ENCODE measurements around the gene CNGA3.

The CNGA3 gene

DNA sequence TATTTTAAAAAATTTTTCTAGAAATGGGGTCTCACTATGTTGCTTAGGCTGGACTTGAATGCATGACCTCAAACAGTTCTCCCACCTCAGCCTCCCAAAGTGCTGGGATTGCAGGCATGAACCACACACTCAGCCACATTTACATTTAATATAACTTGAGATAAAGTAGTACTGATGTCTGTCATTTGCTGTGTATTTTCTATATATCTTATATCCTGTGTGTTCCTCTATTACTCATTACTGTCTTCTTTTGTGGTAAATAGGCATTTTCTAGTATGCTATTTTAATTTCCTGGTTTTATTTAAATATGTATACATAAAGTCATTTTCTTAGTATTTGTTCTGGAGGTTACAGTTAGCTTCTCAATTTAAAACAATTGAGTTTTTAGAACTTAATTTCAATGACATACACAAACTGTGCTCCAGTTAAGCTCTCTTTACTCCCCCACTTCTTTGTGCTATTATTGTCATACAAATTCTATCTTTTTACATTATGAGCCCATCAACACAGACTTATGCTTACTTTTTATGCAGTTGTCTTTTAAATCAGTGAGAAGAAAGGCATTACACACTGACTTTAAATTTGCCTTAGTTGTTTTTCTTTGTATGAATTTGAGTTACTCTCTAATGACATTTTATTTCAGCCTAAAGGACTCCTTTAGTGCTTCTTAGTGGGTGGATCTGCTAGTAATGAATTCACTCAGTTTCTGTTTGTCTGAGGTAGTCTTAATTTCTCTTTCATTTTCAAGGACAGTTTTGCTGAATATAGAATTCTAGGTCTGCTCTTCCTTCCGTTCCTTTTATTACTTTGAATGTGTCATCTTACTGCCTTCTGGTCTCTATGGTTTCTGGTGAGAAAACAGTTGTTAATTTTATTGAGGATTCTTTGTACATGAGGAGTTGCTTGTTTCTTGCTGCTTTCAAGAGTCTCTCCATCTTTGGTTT lies 92.2 kb downstream of the CNGA3 start:
- DNase-seq (ENCODE audit: low read depth in 1 of 2, low spot score in 1 of 2), result no peak

DNA sequence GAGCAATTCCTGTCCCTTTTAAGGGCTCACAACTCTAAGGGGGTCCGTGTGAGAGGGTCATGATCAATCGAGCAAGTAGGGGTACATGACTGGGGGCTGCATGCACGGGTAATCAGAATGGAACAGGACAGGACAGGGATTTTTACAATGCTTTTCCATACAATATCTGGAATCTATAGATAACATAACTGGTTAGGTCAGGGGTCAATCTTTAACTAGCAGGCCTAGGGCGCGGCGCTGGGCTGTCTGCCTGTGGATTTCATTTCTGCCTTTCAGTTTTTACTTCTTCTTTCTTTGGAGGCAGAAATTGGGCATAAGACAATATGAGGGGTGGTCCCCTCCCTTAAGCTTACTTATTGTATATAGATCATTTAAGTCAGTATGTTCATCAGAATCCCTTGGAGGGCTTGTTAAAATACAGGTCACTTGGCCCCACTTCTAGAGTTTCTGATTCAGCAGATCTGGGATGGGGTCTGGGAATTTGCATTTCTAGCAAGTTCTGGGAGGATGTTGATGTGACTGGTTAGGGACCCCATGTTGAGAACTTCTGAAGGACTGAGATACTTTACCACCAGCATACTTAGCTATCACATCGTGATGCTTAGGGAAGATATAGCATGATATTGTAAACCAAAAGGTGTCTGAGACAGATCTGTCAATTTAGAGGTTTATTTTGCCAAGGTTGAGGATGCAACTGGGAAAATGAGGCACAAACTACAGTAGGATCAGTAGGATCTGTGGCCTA lies 95.6 kb downstream of the CNGA3 start:
- DNase-seq (ENCODE audit: low read depth in 1 of 2, low spot score in 1 of 2), result no peak

DNA sequence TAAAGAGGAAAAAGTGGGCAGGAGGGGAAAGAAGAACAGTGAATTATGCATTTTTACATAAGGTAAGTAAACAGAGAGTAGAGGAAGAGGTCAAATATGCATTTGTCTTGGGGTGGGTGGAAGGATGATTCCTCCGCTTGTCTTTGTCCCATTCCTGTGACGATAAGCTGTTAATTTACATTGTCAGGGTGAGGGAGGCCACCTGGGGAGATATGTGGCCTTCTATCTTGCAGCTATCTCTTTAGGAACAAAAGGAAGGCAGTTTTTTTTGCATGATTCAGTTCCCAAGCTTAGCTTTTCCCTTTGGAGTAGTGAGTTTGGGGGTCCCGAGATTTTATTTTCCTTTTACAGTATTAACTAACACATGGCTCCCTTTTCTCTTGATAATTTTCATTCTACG lies 96.2 kb downstream of the CNGA3 start:
- DNase-seq (ENCODE audit: low read depth in 1 of 2, low spot score in 1 of 2), result no peak

DNA sequence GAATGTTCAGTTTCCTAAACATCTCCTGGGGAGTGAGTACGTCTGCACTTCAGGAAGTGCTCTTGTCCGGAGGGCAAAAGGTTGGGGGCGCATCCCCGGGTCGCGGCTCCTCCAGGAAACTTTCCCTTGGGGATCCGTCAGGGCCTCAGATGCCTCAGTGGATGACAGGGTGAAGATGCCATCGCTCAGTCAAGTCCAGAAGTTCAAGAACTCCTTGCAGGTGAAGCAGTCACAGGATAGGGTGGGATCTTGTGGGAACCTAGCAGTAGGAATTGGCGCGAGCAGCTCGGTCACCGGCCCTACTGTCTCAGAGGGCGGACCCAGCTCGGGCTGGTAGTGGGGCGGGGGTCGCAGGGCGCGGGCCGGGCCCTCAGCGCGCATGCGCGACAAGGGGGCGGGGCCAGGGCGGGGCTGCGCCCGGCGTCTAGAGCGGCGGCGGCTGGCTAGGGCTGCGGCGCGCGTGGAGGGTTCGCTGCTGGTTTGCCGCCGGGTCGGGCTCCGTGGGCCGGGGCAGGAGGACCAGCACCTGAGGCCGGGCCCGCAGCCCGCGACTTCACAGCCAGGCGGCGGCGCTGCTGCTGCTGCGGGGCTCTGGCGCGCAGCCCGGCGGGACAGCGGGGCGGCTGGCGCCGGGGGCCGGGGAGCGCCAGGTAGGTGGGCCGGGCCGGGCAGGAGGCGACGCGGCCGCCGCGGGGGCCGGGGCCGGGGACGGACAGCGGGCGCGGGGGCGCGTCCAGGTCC lies 98.3 kb downstream of the CNGA3 start, which contains the start of gene INPP4A:
TSS of gene INPP4A (plus strand) at position 423 of the 741 bp plus-strand sequence. CDS start 75,191 bp downstream, outside the sequence.
- peak; percentile 64 to 78 for DNase-seq (ENCODE audit: low read depth in 1 of 2, low spot score in 1 of 2)

DNA sequence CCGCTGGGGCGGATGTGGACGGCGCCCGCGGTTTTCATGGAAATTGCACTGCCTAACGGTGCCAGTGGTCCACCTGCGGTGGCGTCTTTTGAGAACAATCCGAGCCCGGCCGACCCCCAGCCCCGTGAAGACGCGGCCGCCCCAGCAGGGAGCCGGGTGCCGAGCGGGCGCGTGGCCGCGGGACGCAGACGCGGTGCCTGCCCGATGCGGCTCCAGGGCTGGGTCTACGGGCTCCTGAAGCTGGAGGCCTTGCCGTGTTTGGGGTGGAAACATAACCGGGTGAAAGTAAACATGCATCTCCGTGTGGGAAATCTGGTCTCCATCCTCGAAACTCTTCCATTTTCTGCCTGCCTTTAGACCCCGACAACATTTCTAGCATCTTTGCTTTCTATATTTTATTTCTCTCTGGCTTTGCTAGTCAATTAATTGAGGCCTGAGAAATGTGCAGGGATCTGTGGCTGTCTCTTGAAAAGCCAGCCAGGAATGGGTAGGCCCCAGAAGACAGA lies 99.0 kb downstream of the CNGA3 start:
- DNase-seq (ENCODE audit: low read depth in 1 of 2, low spot score in 1 of 2), result no peak

DNA sequence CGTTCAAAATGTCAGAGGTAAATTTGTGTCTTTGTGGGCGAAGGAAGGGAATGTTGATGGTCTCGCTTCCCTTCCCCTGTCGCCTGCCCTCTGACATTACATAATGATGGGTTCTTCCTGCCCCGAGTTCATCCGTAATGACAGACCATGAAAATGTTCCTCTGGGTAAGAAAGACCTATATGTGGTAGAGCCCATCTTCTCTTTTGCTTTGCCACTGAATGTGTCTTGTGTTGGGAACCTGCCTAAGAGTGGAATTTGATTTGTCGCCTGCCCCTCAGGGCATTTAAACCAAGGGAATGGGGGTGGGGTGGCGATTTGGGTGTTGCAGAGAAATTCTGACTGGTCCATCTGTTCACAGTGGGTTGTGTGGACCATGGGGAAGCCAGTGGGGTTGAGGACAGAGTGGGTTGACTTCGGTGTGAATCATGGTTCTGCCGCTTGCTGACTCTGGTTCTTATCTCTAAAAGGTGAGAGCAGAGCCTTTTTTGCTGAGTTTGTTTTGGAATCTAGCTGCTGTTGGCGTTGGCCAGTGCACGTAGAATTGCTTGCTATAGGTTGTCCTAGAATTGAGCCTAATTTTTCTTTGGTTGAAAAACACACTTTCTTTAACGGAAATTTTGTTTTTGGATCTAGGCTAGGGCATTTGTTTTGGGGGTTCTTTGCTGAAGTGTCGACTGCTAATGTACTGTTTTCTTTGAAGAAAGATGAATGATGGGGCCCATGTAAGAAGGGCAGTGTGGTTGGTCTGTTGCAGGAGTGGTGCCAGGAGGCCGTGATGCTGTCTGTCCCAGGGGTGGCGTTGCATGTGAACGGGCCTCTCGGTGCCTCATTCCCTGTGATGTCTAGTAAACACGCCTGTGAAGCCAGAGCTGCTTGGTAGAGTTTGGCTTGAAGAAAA lies 99.7 kb downstream of the CNGA3 start:
- no peak for DNase-seq (ENCODE audit: low read depth in 1 of 2, low spot score in 1 of 2)

DNA sequence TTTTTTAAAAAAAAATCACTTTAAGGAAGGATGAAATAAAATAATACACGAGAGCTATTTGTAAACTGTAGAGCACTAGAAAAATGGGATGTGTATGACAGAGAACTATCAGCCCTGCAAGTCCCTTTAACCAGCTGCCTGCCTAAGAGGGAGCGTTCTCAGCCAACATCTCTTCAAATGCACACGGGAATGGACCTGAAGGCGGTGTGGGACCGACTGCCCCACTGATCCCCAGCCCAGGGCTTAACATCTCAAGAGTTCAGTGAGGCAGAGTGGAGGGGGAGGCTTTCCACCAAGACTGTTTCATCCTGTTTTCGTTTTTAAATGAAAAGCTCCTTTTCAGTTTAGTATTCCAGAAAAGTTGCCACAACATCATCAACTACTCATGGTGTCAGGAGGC lies 100.6 kb downstream of the CNGA3 start:
- DNase-seq (ENCODE audit: low read depth in 1 of 2, low spot score in 1 of 2), result no peak
